Naive thymus-derived CD4-positive, alpha-beta T cell (primary cell): ENCODE measurements around the gene ARFGAP2. TPM values are rescaled to one million over a fixed set of nuclear protein-coding genes. Genes with fewer than 3 reads are reported as not detected.

Experiments used
- ATAC-seq: fragments of 150-1000 bp; cut with Tn5 transposase; 2 replicates; pipeline ENCODE4 v1.10.0; 2021; ENCODE audit warnings: mild to moderate bottlenecking, moderate library complexity
- CTCF ChIA-PET: fragments of 350-600 bp; sonication (Branson Sonifier 250); formaldehyde crosslinking; loops from one replicate; lab custom pipeline; 2021; ENCODE audit warnings: antibody characterized with exemption; lab: Charles Lee
- POLR2A ChIA-PET: fragments of 350-600 bp; sonication (Branson Sonifier 250); formaldehyde crosslinking; loops from one replicate; lab custom pipeline; 2021; ENCODE audit warnings: antibody characterized with exemption, inconsistent platforms; lab: Charles Lee
- DNase-seq, 9 donors: peaks; one replicate each; pipeline versions ENCODE4 v3.0.0 to v3.0.0-alpha.2; 2020 to 2022; ENCODE audit warnings: mixed read lengths in 1 of 9
- H3K27ac ChIP-seq: one replicate; pipeline ENCODE4 v1.7.0; 2013; ENCODE audit warnings: mild to moderate bottlenecking, low read depth, low read length, moderate library complexity
- H3K27me3 ChIP-seq, 2 donors: one replicate each; pipeline ENCODE4 v1.7.0; 2013; ENCODE audit warnings: low read length in 2 of 2, mild to moderate bottlenecking in 2 of 2, moderate library complexity in 2 of 2; ENCODE audit not compliant: control insufficient read depth in 2 of 2, insufficient read depth in 2 of 2
- H3K36me3 ChIP-seq, 3 experiments: 1 replicate in 2 of 3; 2 replicates in 1 of 3; pipeline ENCODE4 v1.7.0; 2013; ENCODE audit warnings: low read length in 3 of 3, mild to moderate bottlenecking in 3 of 3, moderate library complexity in 1 of 3; ENCODE audit not compliant: insufficient read depth in 3 of 3, control insufficient read depth in 2 of 3
- H3K4me1 ChIP-seq, 2 donors: one replicate each; pipeline ENCODE4 v1.7.0; 2013; ENCODE audit warnings: low read length in 2 of 2, mild to moderate bottlenecking in 2 of 2, moderate library complexity in 1 of 2; ENCODE audit not compliant: control insufficient read depth in 2 of 2, insufficient read depth in 2 of 2
- H3K4me3 ChIP-seq: 2 replicates; pipeline ENCODE4 v1.7.0; 2013; ENCODE audit warnings: mild to moderate bottlenecking, low read length
- H3K9me3 ChIP-seq, 3 experiments: 1 replicate in 2 of 3; 2 replicates in 1 of 3; pipeline ENCODE4 v1.7.0; 2013; ENCODE audit warnings: low read length in 3 of 3; ENCODE audit not compliant: control insufficient read depth in 2 of 3
- H3K27ac Mint-ChIP-seq, 9 donors: one replicate each; pipeline ENCODE4 v1.8.0; 2020 to 2022; ENCODE audit warnings: mixed read lengths in 9 of 9, mild to moderate bottlenecking in 8 of 9, moderate library complexity in 5 of 9, inconsistent platforms in 2 of 9
- H3K27me3 Mint-ChIP-seq, 5 donors: one replicate each; pipeline ENCODE4 v1.8.0; 2021 to 2022; ENCODE audit warnings: mixed read lengths in 5 of 5, mild to moderate bottlenecking in 1 of 5
- H3K36me3 Mint-ChIP-seq, 5 donors: one replicate each; pipeline ENCODE4 v1.8.0; 2020 to 2022; ENCODE audit warnings: mixed read lengths in 5 of 5, mild to moderate bottlenecking in 3 of 5, inconsistent platforms in 1 of 5
- H3K4me1 Mint-ChIP-seq, 7 donors: one replicate each; pipeline ENCODE4 v1.8.0; 2020 to 2022; ENCODE audit warnings: mixed read lengths in 7 of 7, mild to moderate bottlenecking in 3 of 7, inconsistent platforms in 1 of 7
- H3K4me3 Mint-ChIP-seq, 10 donors: one replicate each; pipeline ENCODE4 v1.8.0; 2020 to 2022; ENCODE audit warnings: mild to moderate bottlenecking in 10 of 10, mixed read lengths in 10 of 10, moderate library complexity in 6 of 10, inconsistent platforms in 2 of 10
- H3K9me3 Mint-ChIP-seq, 11 donors: one replicate each; pipeline ENCODE4 v1.8.0; 2020 to 2022; ENCODE audit warnings: mixed read lengths in 11 of 11, mild to moderate bottlenecking in 4 of 11, inconsistent platforms in 1 of 11, moderate library complexity in 1 of 11
- intact Hi-C, 2 donors: fragments of 100-400 bp; cut with micrococcal nuclease; formaldehyde crosslinking; loops; one replicate each; pipeline ENCODE4 v1.15.1; 2023
- polyA plus RNA-seq, 2 donors: library from polyadenylated mRNA; unstranded; fragments of 300-500 nt; fragmentation: Illumina TruSeq; gene quantifications; one replicate each; pipeline ENCODE4 v1.2.3, GENCODE V29; 2021
- total RNA-seq, 6 experiments: library from RNA in 5 of 6; stranded (reverse) in 5 of 6; gene quantifications; 1 replicate in 5 of 6; 2 replicates in 1 of 6; pipeline ENCODE4 v1.2.3 and lab custom pipeline; 2021 to 2026

Gene ARFGAP2
- total and polyA plus RNA-seq, 7 experiments from 2014 or later = 107 to 220 (median 145) TPM

GRCh38 chr11:47131136-47131535, 45.5 kb downstream of the ARFGAP2 start:
- Mint-ChIP-seq H3K9me3 (no peaks in the 10 kb centered on the region), H3K27me3 (peaks cover 0 to 2% (median 0%) of the 10 kb centered on the region in 5 donors), H3K4me3 (no peak overlapping the region), H3K27ac (no peak overlapping the region), H3K36me3 (peaks cover 0 to 9% (median 0%) of the 10 kb centered on the region in 5 donors), H3K4me1 (peaks cover 0 to 2% (median 0%) of the 10 kb centered on the region in 7 donors)
- CTCF ChIA-PET = interaction anchor here (1.4 kb wide), 1 partner anchor 16 kb away, joined by 3 read pairs; no protein-coding TSS in a partner anchor
- Histone ChIP-seq H3K27ac (no peak overlapping the region), H3K4me3 (no peak overlapping the region), H3K4me1 (no peaks in the 10 kb centered on the region), H3K27me3 (no peaks in the 10 kb centered on the region), H3K36me3 (no peaks in the 10 kb centered on the region), H3K9me3 (no peaks in the 10 kb centered on the region)
- no peak for ATAC-seq
- POLR2A ChIA-PET = no interaction called here
- intact Hi-C loops = no loop called here
- no peak for DNase-seq

GRCh38 chr11:47130543-47130942, 46.1 kb downstream of the ARFGAP2 start:
- no peaks in the 10 kb centered on the region for H3K9me3 ChIP-seq
- Mint-ChIP-seq H3K27me3 (peaks cover 0 to 2% (median 0%) of the 10 kb centered on the region in 5 donors), H3K27ac (no peak overlapping the region), H3K9me3 (no peaks in the 10 kb centered on the region), H3K4me1 (peaks cover 0 to 2% (median 0%) of the 10 kb centered on the region in 7 donors), H3K4me3 (no peak overlapping the region), H3K36me3 (peaks cover 0 to 7% (median 0%) of the 10 kb centered on the region in 5 donors)
- ATAC-seq (no peak), DNase-seq (no peak)
- no peak overlapping the region for H3K27ac ChIP-seq
- H3K4me1 ChIP-seq = no peaks in the 10 kb centered on the region
- H3K27me3 ChIP-seq = no peaks in the 10 kb centered on the region
- H3K36me3 ChIP-seq = no peaks in the 10 kb centered on the region
- intact Hi-C loops = no loop called here
- no peak overlapping the region for H3K4me3 ChIP-seq
- ChIA-PET POLR2A (no interaction called here), CTCF (no interaction called here)

GRCh38 chr11:47127213-47127612, 49.5 kb downstream of the ARFGAP2 start:
- ATAC-seq (no peak), DNase-seq (no peak)
- H3K27ac ChIP-seq = no peak overlapping the region
- H3K27me3 ChIP-seq = no peaks in the 10 kb centered on the region
- ChIA-PET POLR2A (no interaction called here), CTCF (no interaction called here)
- H3K36me3 ChIP-seq = no peaks in the 10 kb centered on the region
- no peaks in the 10 kb centered on the region for H3K9me3 ChIP-seq
- no peaks in the 10 kb centered on the region for H3K4me1 ChIP-seq
- Mint-ChIP-seq H3K36me3 (peaks cover 0 to 7% (median 0%) of the 10 kb centered on the region in 5 donors), H3K4me1 (peaks cover 0 to 2% (median 0%) of the 10 kb centered on the region in 7 donors), H3K27ac (no peak overlapping the region), H3K4me3 (no peak overlapping the region), H3K9me3 (no peaks in the 10 kb centered on the region), H3K27me3 (no peaks in the 10 kb centered on the region)
- intact Hi-C loops = no loop called here
- H3K4me3 ChIP-seq = no peak overlapping the region

GRCh38 chr11:47125083-47125482, 51.6 kb downstream of the ARFGAP2 start:
- Mint-ChIP-seq H3K4me3 (no peak overlapping the region), H3K4me1 (peaks cover 0 to under 1% (median 0%) of the 10 kb centered on the region in 7 donors), H3K36me3 (peaks cover 0 to 7% (median 0%) of the 10 kb centered on the region in 5 donors), H3K27me3 (no peaks in the 10 kb centered on the region), H3K27ac (peak overlapping the region in 1 of 9 donors; percentile 8), H3K9me3 (no peaks in the 10 kb centered on the region)
- H3K4me3 ChIP-seq = no peak overlapping the region
- DNase-seq (no peak), ATAC-seq (no peak)
- ChIA-PET CTCF (no interaction called here), POLR2A (no interaction called here)
- intact Hi-C loops = no loop called here
- no peaks in the 10 kb centered on the region for H3K9me3 ChIP-seq
- H3K27ac ChIP-seq = no peak overlapping the region
- no peaks in the 10 kb centered on the region for H3K27me3 ChIP-seq
- H3K4me1 ChIP-seq = no peaks in the 10 kb centered on the region
- no peaks in the 10 kb centered on the region for H3K36me3 ChIP-seq

GRCh38 chr11:47124675-47125074, 52.0 kb downstream of the ARFGAP2 start:
- CTCF ChIA-PET = no interaction called here
- H3K36me3 Mint-ChIP-seq = peaks cover 0 to 7% (median 0%) of the 10 kb centered on the region in 5 donors
- POLR2A ChIA-PET = no interaction called here
- H3K27ac Mint-ChIP-seq = no peak overlapping the region
- H3K4me1 Mint-ChIP-seq = peaks cover 0 to 4% (median 0%) of the 10 kb centered on the region in 7 donors
- H3K36me3 ChIP-seq = no peaks in the 10 kb centered on the region
- H3K27me3 ChIP-seq = no peaks in the 10 kb centered on the region
- H3K4me3 Mint-ChIP-seq = no peak overlapping the region
- H3K27ac ChIP-seq = no peak overlapping the region
- no peak for ATAC-seq
- no peaks in the 10 kb centered on the region for H3K9me3 ChIP-seq
- intact Hi-C loops = no loop called here
- H3K4me3 ChIP-seq = no peak overlapping the region
- no peak for DNase-seq
- no peaks in the 10 kb centered on the region for H3K4me1 ChIP-seq
- H3K27me3 Mint-ChIP-seq = no peaks in the 10 kb centered on the region
- H3K9me3 Mint-ChIP-seq = no peaks in the 10 kb centered on the region

- POLR2A ChIA-PET = no interaction called here
- no peaks in the 10 kb centered on the region for H3K4me1 ChIP-seq
- H3K27me3 ChIP-seq = no peaks in the 10 kb centered on the region
- CTCF ChIA-PET = no interaction called here
- no peak overlapping the region for H3K27ac ChIP-seq
- Mint-ChIP-seq H3K27me3 (no peaks in the 10 kb centered on the region), H3K9me3 (no peaks in the 10 kb centered on the region), H3K27ac (no peak overlapping the region), H3K4me3 (no peak overlapping the region), H3K36me3 (peaks cover 0 to 3% (median 0%) of the 10 kb centered on the region in 5 donors), H3K4me1 (peaks cover 0 to 17% (median 5%) of the 10 kb centered on the region in 7 donors)
- no peaks in the 10 kb centered on the region for H3K9me3 ChIP-seq
- DNase-seq (no peak), ATAC-seq (no peak)
- intact Hi-C loops = no loop called here
- H3K4me3 ChIP-seq = no peak overlapping the region
- no peaks in the 10 kb centered on the region for H3K36me3 ChIP-seq
These were observed 53.6 kb downstream of the ARFGAP2 start for GRCh38 chr11:47123094-47123493.

- H3K27me3 ChIP-seq = no peaks in the 10 kb centered on the region
- no peaks in the 10 kb centered on the region for H3K36me3 ChIP-seq
- H3K4me3 ChIP-seq = no peak overlapping the region
- no peak overlapping the region for H3K27ac ChIP-seq
- H3K4me1 ChIP-seq = no peaks in the 10 kb centered on the region
- DNase-seq (no peak), ATAC-seq (no peak)
- Mint-ChIP-seq H3K27ac (no peak overlapping the region), H3K9me3 (no peaks in the 10 kb centered on the region), H3K4me3 (no peak overlapping the region), H3K27me3 (peaks cover 0 to 3% (median 0%) of the 10 kb centered on the region in 5 donors), H3K4me1 (peaks cover 0 to 18% (median 7%) of the 10 kb centered on the region in 7 donors), H3K36me3 (peaks cover 0 to 3% (median 0%) of the 10 kb centered on the region in 5 donors)
- POLR2A ChIA-PET = interaction anchor here (0.7 kb wide), 1 partner anchor 430 kb away, joined by 3 read pairs; no protein-coding TSS in a partner anchor
- CTCF ChIA-PET = interaction anchor here (0.6 kb wide), 2 partner anchors 158 to 266 kb away, joined by 3 read pairs; no protein-coding TSS in a partner anchor
- intact Hi-C loops = no loop called here
- H3K9me3 ChIP-seq = no peaks in the 10 kb centered on the region
These were observed 54.9 kb downstream of the ARFGAP2 start for GRCh38 chr11:47121731-47122130.
